AG04449 (cell line): Measurements from ENCODE around the gene BMI1.

Experiments used
- CTCF ChIA-PET: fragments of 350-600 bp; formaldehyde crosslinking; extraction: SDS; loops from one replicate; lab custom pipeline; 2021; ENCODE audit warnings: antibody characterized with exemption; lab: Yijun Ruan, JAX
- POLR2A ChIA-PET: fragments of 400-600, 350-600 bp; formaldehyde crosslinking; extraction: SDS; loops from one replicate; lab custom pipeline; 2020; ENCODE audit warnings: antibody characterized with exemption, inconsistent platforms; lab: Yijun Ruan, JAX
- DNase-seq: peaks from one replicate; pipeline ENCODE4 v3.0.0-alpha.2; 2010; ENCODE audit warnings: low read depth, low spot score
- H3K4me3 ChIP-seq: 2 replicates; pipeline ENCODE4 v1.5.1; 2011; ENCODE audit warnings: low read depth, mild to moderate bottlenecking, control low read depth, low read length
- CTCF ChIP-seq: IDR thresholded peaks from one replicate; pipeline ENCODE4 v1.5.1; 2011; ENCODE audit warnings: mild to moderate bottlenecking, moderate library complexity, low read length, control low read depth, inconsistent platforms; ENCODE audit not compliant: insufficient read depth; ENCODE audit errors: missing control alignments

BMI1 gene

GRCh38 chr10:22365644-22366434 is 44.9 kb downstream of the BMI1 start:
- CTCF ChIA-PET: no interaction called here
- DNase-seq: no peak
- no peak overlapping the region for H3K4me3 ChIP-seq
- POLR2A ChIA-PET: no interaction called here
- no peak for TF ChIP-seq CTCF

GRCh38 chr10:22366435-22366703 is 45.5 kb downstream of the BMI1 start:
- no peak for TF ChIP-seq CTCF
- DNase-seq: no peak
- ChIA-PET CTCF (no interaction called here), POLR2A (no interaction called here)
- H3K4me3 ChIP-seq: no peak overlapping the region

- ChIA-PET CTCF (no interaction called here), POLR2A (no interaction called here)
- no peak for DNase-seq
- H3K4me3 ChIP-seq: no peak overlapping the region
- TF ChIP-seq CTCF: no peak
Observed at GRCh38 chr10:22366771-22367170, 45.9 kb downstream of the BMI1 start.

GRCh38 chr10:22367471-22367870 is 46.6 kb downstream of the BMI1 start:
- TF ChIP-seq CTCF: no peak
- ChIA-PET CTCF (no interaction called here), POLR2A (no interaction called here)
- H3K4me3 ChIP-seq: no peak overlapping the region
- DNase-seq: no peak

- ChIA-PET CTCF (no interaction called here), POLR2A (no interaction called here)
- no peak for DNase-seq
Observed at GRCh38 chr10:22368402-22368801, 47.5 kb downstream of the BMI1 start.

GRCh38 chr10:22368981-22369380 is 48.1 kb downstream of the BMI1 start:
- no peak overlapping the region for H3K4me3 ChIP-seq
- no peak for TF ChIP-seq CTCF
- POLR2A ChIA-PET: no interaction called here
- CTCF ChIA-PET: no interaction called here
- DNase-seq: no peak

More at GRCh38 chr10:22368402-22368801, 47.5 kb downstream of the BMI1 start:
- no peak for TF ChIP-seq CTCF
- no peak overlapping the region for H3K4me3 ChIP-seq
